Panc1 (cell line): ENCODE results near the gene ZBTB8OS.

Experiments used
- POLR2AphosphoS5 ChIP-seq: IDR thresholded peaks from 2 replicates; pipeline ENCODE4 v1.6.1; 2012; ENCODE audit warnings: mild to moderate bottlenecking, low read depth, low read length, moderate library complexity
- SIN3A ChIP-seq: IDR thresholded peaks from 2 replicates; pipeline ENCODE4 v1.6.1; 2012; ENCODE audit warnings: low read depth, mild to moderate bottlenecking, low read length, moderate library complexity, borderline replicate concordance; ENCODE audit not compliant: insufficient read depth
- TCF7L2 ChIP-seq: IDR thresholded peaks from 2 replicates; pipeline ENCODE4 v1.6.1; 2011; ENCODE audit warnings: mild to moderate bottlenecking, low read depth, low read length, inconsistent platforms
- TF ChIP-seq, protein P1 (sequence below): fragments of 450-650 bp; IDR thresholded peaks from 2 replicates; pipeline ENCODE4 v1.5.1; 2017; ENCODE audit warnings: mild to moderate bottlenecking

DNA sequence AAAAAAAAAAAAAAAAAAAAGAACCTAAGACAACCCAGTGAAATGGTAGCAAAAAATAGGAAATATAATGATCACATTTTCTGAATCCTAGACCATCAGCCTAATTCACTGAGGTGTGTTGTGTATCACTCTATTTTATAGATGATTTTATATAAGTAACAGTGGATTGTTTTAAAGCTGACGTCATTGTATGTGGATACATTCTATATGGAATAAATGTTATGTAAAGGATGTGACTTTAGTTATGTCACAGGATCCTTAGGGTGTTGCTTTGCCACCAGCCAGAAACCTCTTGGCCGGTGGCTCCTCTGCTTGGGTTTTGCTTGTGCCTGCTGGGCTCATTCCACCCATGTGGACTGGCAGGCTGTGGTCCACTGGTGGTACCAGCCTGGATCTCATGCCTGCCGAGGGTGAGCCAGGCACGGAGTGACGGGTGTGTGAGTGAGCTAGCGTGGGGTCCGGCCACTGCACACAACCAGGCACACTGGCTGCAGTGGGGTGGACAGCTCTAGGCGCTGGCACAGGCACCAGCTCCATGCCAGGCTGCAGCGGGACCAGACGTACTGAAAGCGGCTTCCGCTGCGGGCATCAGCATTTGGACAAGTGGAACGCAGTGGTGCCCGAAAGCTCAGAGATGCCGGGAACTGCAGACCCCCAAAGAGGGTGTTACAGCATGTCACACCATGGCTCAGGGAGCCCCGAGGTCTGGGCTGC lies 44.5 kb downstream of the ZBTB8OS start:
- no peak for TF ChIP-seq TCF7L2
- TF ChIP-seq POLR2AphosphoS5: no peak
- TF ChIP-seq, protein P1, sequence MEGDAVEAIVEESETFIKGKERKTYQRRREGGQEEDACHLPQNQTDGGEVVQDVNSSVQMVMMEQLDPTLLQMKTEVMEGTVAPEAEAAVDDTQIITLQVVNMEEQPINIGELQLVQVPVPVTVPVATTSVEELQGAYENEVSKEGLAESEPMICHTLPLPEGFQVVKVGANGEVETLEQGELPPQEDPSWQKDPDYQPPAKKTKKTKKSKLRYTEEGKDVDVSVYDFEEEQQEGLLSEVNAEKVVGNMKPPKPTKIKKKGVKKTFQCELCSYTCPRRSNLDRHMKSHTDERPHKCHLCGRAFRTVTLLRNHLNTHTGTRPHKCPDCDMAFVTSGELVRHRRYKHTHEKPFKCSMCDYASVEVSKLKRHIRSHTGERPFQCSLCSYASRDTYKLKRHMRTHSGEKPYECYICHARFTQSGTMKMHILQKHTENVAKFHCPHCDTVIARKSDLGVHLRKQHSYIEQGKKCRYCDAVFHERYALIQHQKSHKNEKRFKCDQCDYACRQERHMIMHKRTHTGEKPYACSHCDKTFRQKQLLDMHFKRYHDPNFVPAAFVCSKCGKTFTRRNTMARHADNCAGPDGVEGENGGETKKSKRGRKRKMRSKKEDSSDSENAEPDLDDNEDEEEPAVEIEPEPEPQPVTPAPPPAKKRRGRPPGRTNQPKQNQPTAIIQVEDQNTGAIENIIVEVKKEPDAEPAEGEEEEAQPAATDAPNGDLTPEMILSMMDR: no peak
- TF ChIP-seq SIN3A: no peak
